Measurements from ENCODE around the gene BRD1. TPM values are rescaled to one million over a fixed set of nuclear protein-coding genes. Genes with fewer than 3 reads are reported as not detected.

The BRD1 gene
- total and polyA plus RNA-seq, 8 donors: 27.4 to 50.3 (median 37.9) TPM

GRCh38 chr22:49845666-49846459 is 18.2 kb upstream of the BRD1 start:
- Histone ChIP-seq H3K36me3 (no peaks in the 10 kb centered on the region), H3K4me1 (peaks cover 4 to 23% of the 10 kb centered on the region in 2 donors), H3K27ac (no peak overlapping the region), H3K27me3 (peaks cover 26 to 37% of the 10 kb centered on the region in 2 donors), H3K9me3 (no peaks in the 10 kb centered on the region), H3K4me3 (no peak overlapping the region)
- intact Hi-C loops (cut with DNase I): no loop called here
- ATAC-seq (no peak), DNase-seq (peak in 1 of 4 donors; percentile 41)
- TF ChIP-seq CTCF (IDR thresholded peaks at IDR 0.05): no peak

- Histone ChIP-seq H3K4me3 (no peak overlapping the region), H3K4me1 (peaks cover 4 to 23% of the 10 kb centered on the region in 2 donors), H3K36me3 (no peaks in the 10 kb centered on the region), H3K9me3 (no peaks in the 10 kb centered on the region), H3K27me3 (peaks cover 25 to 32% of the 10 kb centered on the region in 2 donors), H3K27ac (no peak overlapping the region)
- DNase-seq (peak in 1 of 4 donors; percentile 37), ATAC-seq (no peak)
- intact Hi-C loops (cut with DNase I): no loop called here
- no peak for TF ChIP-seq CTCF (IDR thresholded peaks at IDR 0.05)
These were observed 17.6 kb upstream of the BRD1 start for GRCh38 chr22:49845241-49845640.

- peaks cover 0 to 3% of the 10 kb centered on the region in 2 donors for H3K4me1 ChIP-seq
- peak; percentile 49 for ATAC-seq
- H3K36me3 ChIP-seq: no peaks in the 10 kb centered on the region
- no peak overlapping the region for H3K27ac ChIP-seq
- TF ChIP-seq CTCF (IDR thresholded peaks at IDR 0.05): no peak
- peak in 1 of 4 donors; percentile 70 for DNase-seq
- H3K27me3 ChIP-seq: peaks cover 0 to 4% of the 10 kb centered on the region in 2 donors
- intact Hi-C loops (cut with DNase I): no loop called here
- H3K9me3 ChIP-seq: no peaks in the 10 kb centered on the region
- H3K4me3 ChIP-seq: no peak overlapping the region
These were observed 11.4 kb upstream of the BRD1 start for GRCh38 chr22:49838771-49839717.

GRCh38 chr22:49833340-49834007 is 5.8 kb upstream of the BRD1 start:
- peaks cover 0 to 10% of the 10 kb centered on the region in 2 donors for H3K4me1 ChIP-seq
- ATAC-seq (peak; percentile 82), DNase-seq (peak in 2 of 4 donors; percentile 32 to 74)
- no peak for TF ChIP-seq CTCF (IDR thresholded peaks at IDR 0.05)
- H3K36me3 ChIP-seq: no peaks in the 10 kb centered on the region
- peaks cover 0 to under 1% of the 10 kb centered on the region in 2 donors for H3K27me3 ChIP-seq
- H3K4me3 ChIP-seq: no peak overlapping the region
- no peaks in the 10 kb centered on the region for H3K9me3 ChIP-seq
- peak overlapping the region; percentile 49 to 70 for H3K27ac ChIP-seq
- intact Hi-C loops (cut with DNase I): no loop called here
